Measurements from ENCODE around the gene WNK2.

The WNK2 gene

GRCh38 chr9:93295456-93296076, 111.6 kb downstream of the WNK2 start:
- H3K4me3 Mint-ChIP-seq: no peak overlapping the region
- H3K4me1 Mint-ChIP-seq: peaks cover 16% of the 10 kb centered on the region
- no peak overlapping the region for H3K27ac Mint-ChIP-seq
- no peaks in the 10 kb centered on the region for H3K9me3 Mint-ChIP-seq
- no peak for DNase-seq
- no peak for TF ChIP-seq CTCF (IDR thresholded peaks at IDR 0.05)
- no peaks in the 10 kb centered on the region for H3K27me3 Mint-ChIP-seq (ENCODE audit: low read depth, poor library complexity)
- no peaks in the 10 kb centered on the region for H3K36me3 Mint-ChIP-seq (ENCODE audit: low read depth)

GRCh38 chr9:93296889-93297480, 113.0 kb downstream of the WNK2 start:
- no peak for TF ChIP-seq CTCF (IDR thresholded peaks at IDR 0.05)
- no peaks in the 10 kb centered on the region for H3K9me3 Mint-ChIP-seq
- no peaks in the 10 kb centered on the region for H3K36me3 Mint-ChIP-seq (ENCODE audit: low read depth)
- H3K27ac Mint-ChIP-seq: no peak overlapping the region
- DNase-seq: no peak
- H3K4me3 Mint-ChIP-seq: no peak overlapping the region
- H3K4me1 Mint-ChIP-seq: peaks cover 14% of the 10 kb centered on the region
- no peaks in the 10 kb centered on the region for H3K27me3 Mint-ChIP-seq (ENCODE audit: low read depth, poor library complexity)

GRCh38 chr9:93297659-93298497, 113.9 kb downstream of the WNK2 start:
- no peak overlapping the region for H3K27ac Mint-ChIP-seq
- no peaks in the 10 kb centered on the region for H3K27me3 Mint-ChIP-seq (ENCODE audit: low read depth, poor library complexity)
- no peak overlapping the region for H3K4me3 Mint-ChIP-seq
- no peaks in the 10 kb centered on the region for H3K36me3 Mint-ChIP-seq (ENCODE audit: low read depth)
- peaks cover 14% of the 10 kb centered on the region for H3K4me1 Mint-ChIP-seq
- no peak for DNase-seq
- no peak for TF ChIP-seq CTCF (IDR thresholded peaks at IDR 0.05)
- no peaks in the 10 kb centered on the region for H3K9me3 Mint-ChIP-seq

- Mint-ChIP-seq H3K9me3 (no peaks in the 10 kb centered on the region), H3K27me3 (ENCODE audit: low read depth, poor library complexity) (no peaks in the 10 kb centered on the region), H3K36me3 (ENCODE audit: low read depth) (no peaks in the 10 kb centered on the region), H3K27ac (peak overlapping the region; percentile 39), H3K4me3 (no peak overlapping the region), H3K4me1 (peaks cover 14% of the 10 kb centered on the region)
- DNase-seq: no peak
- TF ChIP-seq CTCF (IDR thresholded peaks at IDR 0.05): no peak
These were observed 114.8 kb downstream of the WNK2 start for GRCh38 chr9:93298498-93299417.

DNA sequence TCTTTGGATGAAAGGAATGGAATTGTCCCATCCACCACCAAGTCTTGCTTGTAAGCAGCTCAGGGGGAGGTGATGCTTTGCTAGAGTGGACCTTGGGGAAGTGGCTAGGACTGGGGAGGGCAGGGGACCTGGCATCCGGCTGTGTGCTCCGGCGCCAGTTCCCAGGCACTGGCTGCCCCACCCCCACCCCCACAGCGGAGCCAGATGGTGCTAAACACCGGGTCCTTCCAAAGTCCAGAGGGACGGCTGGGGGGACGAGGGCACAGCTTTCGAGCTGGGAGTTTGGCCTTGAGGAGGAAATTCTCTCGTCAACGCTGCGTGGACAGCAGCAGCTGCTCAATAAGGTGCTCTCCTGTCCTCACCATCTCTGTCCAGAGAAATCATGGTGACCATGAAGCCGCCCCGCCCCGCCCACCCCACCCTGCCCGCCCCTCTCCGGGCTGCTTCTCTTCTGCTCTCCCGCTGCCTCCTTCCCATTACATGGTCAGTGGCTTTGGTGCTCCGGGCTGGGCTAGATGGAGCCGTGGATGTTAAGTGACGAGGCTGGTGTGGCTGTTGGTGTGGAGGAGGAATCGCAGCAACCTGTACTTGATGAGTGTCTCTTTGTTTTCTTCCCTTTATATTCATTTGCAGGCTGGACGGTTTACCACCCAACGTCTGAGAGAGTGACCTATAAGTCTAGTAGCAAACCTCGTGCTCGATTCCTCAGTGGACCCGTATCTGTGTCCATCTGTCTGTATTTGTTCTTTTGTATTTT, 115.7 kb downstream of the WNK2 start:
- Mint-ChIP-seq H3K4me3 (no peak overlapping the region), H3K36me3 (ENCODE audit: low read depth) (no peaks in the 10 kb centered on the region), H3K4me1 (peaks cover 14% of the 10 kb centered on the region), H3K9me3 (no peaks in the 10 kb centered on the region), H3K27ac (peak overlapping the region; percentile 61), H3K27me3 (ENCODE audit: low read depth, poor library complexity) (no peaks in the 10 kb centered on the region)
- TF ChIP-seq CTCF (IDR thresholded peaks at IDR 0.05): no peak
- DNase-seq: no peak
